Neural cell (in vitro differentiated cells): ENCODE data around the gene IRS1. TPM values are rescaled to one million over a fixed set of nuclear protein-coding genes. Genes with fewer than 3 reads are reported as not detected.

Source experiments
- H2AFZ ChIP-seq: fragments of 200-600, 300-800 bp; sonication (generic), shearing (Covaris generic); 2 replicates; pipeline ENCODE4 v1.6.0; 2014; ENCODE audit warnings: low read depth, mild to moderate bottlenecking, antibody characterized with exemption, low read length, moderate library complexity
- H3F3A ChIP-seq: fragments of 200-600 bp; shearing (Covaris generic); 2 replicates; pipeline ENCODE4 v1.6.1; 2016; ENCODE audit warnings: mild to moderate bottlenecking, moderate library complexity, mixed read lengths, antibody characterized with exemption, low read length; ENCODE audit not compliant: insufficient read depth, poor library complexity, severe bottlenecking
- H3K27ac ChIP-seq: fragments of 200-600, 300-800 bp; sonication (generic), shearing (Covaris generic); 2 replicates; pipeline ENCODE4 v1.5.1; 2014; ENCODE audit warnings: mild to moderate bottlenecking, low read length, moderate library complexity
- H3K27me3 ChIP-seq: fragments of 300-800, 200-600 bp; sonication (generic), shearing (Covaris generic); 2 replicates; pipeline ENCODE4 v1.6.0; 2014; ENCODE audit warnings: mild to moderate bottlenecking, low read depth, low read length, moderate library complexity; ENCODE audit not compliant: insufficient read depth
- H3K36me3 ChIP-seq: fragments of 300-800, 200-600 bp; sonication (generic), shearing (Covaris generic); 2 replicates; pipeline ENCODE4 v1.5.1; 2014; ENCODE audit warnings: mild to moderate bottlenecking, antibody characterized with exemption, low read length, moderate library complexity; ENCODE audit not compliant: insufficient read depth
- H3K4me2 ChIP-seq: fragments of 300-800, 200-600 bp; sonication (generic), shearing (Covaris generic); 2 replicates; pipeline ENCODE4 v1.6.0; 2014; ENCODE audit warnings: mild to moderate bottlenecking, low read length
- H3K4me3 ChIP-seq: fragments of 300-800, 200-600 bp; sonication (generic), shearing (Covaris generic); 2 replicates; pipeline ENCODE4 v1.5.1; 2014; ENCODE audit warnings: mild to moderate bottlenecking, low read length, moderate library complexity
- H3K79me2 ChIP-seq: fragments of 200-600 bp; shearing (Covaris generic); replicated peaks from 2 replicates; pipeline ENCODE4 v1.6.0; 2014; ENCODE audit warnings: mild to moderate bottlenecking, low read length, moderate library complexity; ENCODE audit not compliant: insufficient read depth
- H3K9ac ChIP-seq: fragments of 300-800, 200-600 bp; sonication (generic), shearing (Covaris generic); 2 replicates; pipeline ENCODE4 v1.6.1; 2016; ENCODE audit warnings: mild to moderate bottlenecking, low read length, mixed read lengths
- H3K9me2 ChIP-seq: fragments of 200-600 bp; shearing (Covaris generic); 2 replicates; pipeline ENCODE4 v1.6.1; 2016; ENCODE audit warnings: mild to moderate bottlenecking, low read length, mixed read lengths; ENCODE audit not compliant: insufficient read depth
- H3K9me3 ChIP-seq: fragments of 200-600, 300-800 bp; sonication (generic), shearing (Covaris generic); 2 replicates; pipeline ENCODE4 v1.6.1; 2016; ENCODE audit warnings: mild to moderate bottlenecking, mixed run types, low read length, moderate library complexity, mixed read lengths
- H4K20me1 ChIP-seq: fragments of 200-600 bp; shearing (Covaris generic); 2 replicates; pipeline ENCODE4 v1.6.1; 2016; ENCODE audit warnings: mild to moderate bottlenecking, mixed run types; ENCODE audit not compliant: insufficient read depth
- EP300 ChIP-seq: fragments of 450-650 bp; conservative IDR thresholded peaks from 2 replicates; pipeline ENCODE4 v1.6.1; 2014; ENCODE audit warnings: antibody characterized with exemption, mild to moderate bottlenecking, moderate library complexity; ENCODE audit not compliant: poor library complexity, severe bottlenecking
- EZH2 ChIP-seq: fragments of 200-600, 300-800 bp; shearing (Covaris generic), sonication (generic); IDR thresholded peaks from 2 replicates; pipeline ENCODE4 v1.6.1; 2014; ENCODE audit warnings: antibody characterized with exemption, low read length, borderline replicate concordance, mild to moderate bottlenecking; ENCODE audit not compliant: insufficient read depth, poor library complexity, severe bottlenecking
- MXI1 ChIP-seq: fragments of 450-650 bp; conservative IDR thresholded peaks from 2 replicates; pipeline ENCODE4 v1.6.1; 2014; ENCODE audit warnings: antibody characterized with exemption, mild to moderate bottlenecking; ENCODE audit not compliant: poor library complexity, severe bottlenecking
- POLR2AphosphoS5 ChIP-seq: IDR thresholded peaks from 2 replicates; pipeline ENCODE4 v1.6.1; 2012
- RAD21 ChIP-seq: fragments of 450-650 bp; conservative IDR thresholded peaks from 2 replicates; pipeline ENCODE4 v1.6.1; 2014; ENCODE audit warnings: antibody characterized with exemption, mild to moderate bottlenecking, moderate library complexity
- SMC3 ChIP-seq: fragments of 450-650 bp; conservative IDR thresholded peaks from 2 replicates; pipeline ENCODE4 v1.6.1; 2014; ENCODE audit warnings: antibody characterized with exemption, mild to moderate bottlenecking, moderate library complexity; ENCODE audit not compliant: poor library complexity
- TAF1 ChIP-seq: IDR thresholded peaks from 2 replicates; pipeline ENCODE4 v1.6.1; 2012; ENCODE audit warnings: low read depth
- polyA plus RNA-seq: library from polyadenylated mRNA; depleted of rRNA; stranded (reverse); fragments of >200 nt; gene quantifications from 2 replicates; pipeline ENCODE4 v1.2.3, GENCODE V29; 2014
- TF ChIP-seq, protein P1 (sequence below): IDR thresholded peaks from 2 replicates; pipeline ENCODE4 v1.6.1; 2012; ENCODE audit warnings: borderline replicate concordance
- TF ChIP-seq, protein P2 (sequence below): fragments of 450-650 bp; IDR thresholded peaks from 2 replicates; pipeline ENCODE4 v1.5.1; 2014; ENCODE audit warnings: antibody characterized with exemption, mild to moderate bottlenecking, moderate library complexity; ENCODE audit not compliant: poor library complexity, severe bottlenecking

The IRS1 gene
- polyA plus RNA-seq, 1 donor from 2014 or later, result 7.2 TPM

- H3K9me3 ChIP-seq, result no peaks in the 10 kb centered on the region
- no peaks in the 10 kb centered on the region for H3K79me2 ChIP-seq
- no peaks in the 10 kb centered on the region for H3K27me3 ChIP-seq
- no peak overlapping the region for H3K9ac ChIP-seq
- no peaks in the 10 kb centered on the region for H3K36me3 ChIP-seq
- no peaks in the 10 kb centered on the region for H3K9me2 ChIP-seq
- TF ChIP-seq MXI1 (no peak), RAD21 (no peak), EP300 (no peak), EZH2 (no peak), POLR2AphosphoS5 (no peak)
- TF ChIP-seq, protein P1, sequence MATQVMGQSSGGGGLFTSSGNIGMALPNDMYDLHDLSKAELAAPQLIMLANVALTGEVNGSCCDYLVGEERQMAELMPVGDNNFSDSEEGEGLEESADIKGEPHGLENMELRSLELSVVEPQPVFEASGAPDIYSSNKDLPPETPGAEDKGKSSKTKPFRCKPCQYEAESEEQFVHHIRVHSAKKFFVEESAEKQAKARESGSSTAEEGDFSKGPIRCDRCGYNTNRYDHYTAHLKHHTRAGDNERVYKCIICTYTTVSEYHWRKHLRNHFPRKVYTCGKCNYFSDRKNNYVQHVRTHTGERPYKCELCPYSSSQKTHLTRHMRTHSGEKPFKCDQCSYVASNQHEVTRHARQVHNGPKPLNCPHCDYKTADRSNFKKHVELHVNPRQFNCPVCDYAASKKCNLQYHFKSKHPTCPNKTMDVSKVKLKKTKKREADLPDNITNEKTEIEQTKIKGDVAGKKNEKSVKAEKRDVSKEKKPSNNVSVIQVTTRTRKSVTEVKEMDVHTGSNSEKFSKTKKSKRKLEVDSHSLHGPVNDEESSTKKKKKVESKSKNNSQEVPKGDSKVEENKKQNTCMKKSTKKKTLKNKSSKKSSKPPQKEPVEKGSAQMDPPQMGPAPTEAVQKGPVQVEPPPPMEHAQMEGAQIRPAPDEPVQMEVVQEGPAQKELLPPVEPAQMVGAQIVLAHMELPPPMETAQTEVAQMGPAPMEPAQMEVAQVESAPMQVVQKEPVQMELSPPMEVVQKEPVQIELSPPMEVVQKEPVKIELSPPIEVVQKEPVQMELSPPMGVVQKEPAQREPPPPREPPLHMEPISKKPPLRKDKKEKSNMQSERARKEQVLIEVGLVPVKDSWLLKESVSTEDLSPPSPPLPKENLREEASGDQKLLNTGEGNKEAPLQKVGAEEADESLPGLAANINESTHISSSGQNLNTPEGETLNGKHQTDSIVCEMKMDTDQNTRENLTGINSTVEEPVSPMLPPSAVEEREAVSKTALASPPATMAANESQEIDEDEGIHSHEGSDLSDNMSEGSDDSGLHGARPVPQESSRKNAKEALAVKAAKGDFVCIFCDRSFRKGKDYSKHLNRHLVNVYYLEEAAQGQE, result no peak
- no peak overlapping the region for H3K27ac ChIP-seq
- H3F3A ChIP-seq, result no peaks in the 10 kb centered on the region
- no peak overlapping the region for H3K4me3 ChIP-seq
- H2AFZ ChIP-seq, result no peak overlapping the region
- no peak overlapping the region for H3K4me2 ChIP-seq
- no peaks in the 10 kb centered on the region for H4K20me1 ChIP-seq
Measured at GRCh38 chr2:226707499-226707898, 92.1 kb downstream of the IRS1 start.

DNA sequence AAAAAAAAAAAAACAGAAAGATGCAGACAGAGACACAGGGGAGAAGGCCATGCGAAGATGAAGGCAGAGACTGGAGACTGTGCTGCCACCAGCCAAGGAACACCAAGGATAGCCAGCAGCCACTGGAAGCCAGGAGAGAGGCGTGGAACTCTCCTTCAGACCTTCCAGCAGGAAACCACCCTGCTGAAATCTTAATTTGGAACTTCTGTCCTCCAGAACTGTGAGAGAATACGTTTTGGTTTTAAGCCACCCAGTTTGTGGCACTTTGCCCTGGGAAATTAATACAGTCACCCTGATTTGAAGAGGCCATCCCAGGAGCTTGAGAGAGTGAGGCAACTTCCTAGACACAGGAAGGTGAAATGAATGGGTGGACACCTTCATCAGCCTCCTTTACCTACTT is 93.7 kb downstream of the IRS1 start:
- TF ChIP-seq TAF1, result no peak
- no peak for TF ChIP-seq EZH2
- TF ChIP-seq EP300, result no peak
- TF ChIP-seq, protein P1, result no peak
- TF ChIP-seq MXI1, result no peak
- TF ChIP-seq RAD21, result no peak
- TF ChIP-seq, protein P2, sequence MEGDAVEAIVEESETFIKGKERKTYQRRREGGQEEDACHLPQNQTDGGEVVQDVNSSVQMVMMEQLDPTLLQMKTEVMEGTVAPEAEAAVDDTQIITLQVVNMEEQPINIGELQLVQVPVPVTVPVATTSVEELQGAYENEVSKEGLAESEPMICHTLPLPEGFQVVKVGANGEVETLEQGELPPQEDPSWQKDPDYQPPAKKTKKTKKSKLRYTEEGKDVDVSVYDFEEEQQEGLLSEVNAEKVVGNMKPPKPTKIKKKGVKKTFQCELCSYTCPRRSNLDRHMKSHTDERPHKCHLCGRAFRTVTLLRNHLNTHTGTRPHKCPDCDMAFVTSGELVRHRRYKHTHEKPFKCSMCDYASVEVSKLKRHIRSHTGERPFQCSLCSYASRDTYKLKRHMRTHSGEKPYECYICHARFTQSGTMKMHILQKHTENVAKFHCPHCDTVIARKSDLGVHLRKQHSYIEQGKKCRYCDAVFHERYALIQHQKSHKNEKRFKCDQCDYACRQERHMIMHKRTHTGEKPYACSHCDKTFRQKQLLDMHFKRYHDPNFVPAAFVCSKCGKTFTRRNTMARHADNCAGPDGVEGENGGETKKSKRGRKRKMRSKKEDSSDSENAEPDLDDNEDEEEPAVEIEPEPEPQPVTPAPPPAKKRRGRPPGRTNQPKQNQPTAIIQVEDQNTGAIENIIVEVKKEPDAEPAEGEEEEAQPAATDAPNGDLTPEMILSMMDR, result no peak
- TF ChIP-seq POLR2AphosphoS5, result no peak
- no peak for TF ChIP-seq SMC3
- Histone ChIP-seq H3K79me2 (no peaks in the 10 kb centered on the region), H3K9me3 (no peaks in the 10 kb centered on the region), H3K9me2 (no peaks in the 10 kb centered on the region), H3F3A (no peaks in the 10 kb centered on the region), H3K27me3 (no peaks in the 10 kb centered on the region), H3K27ac (no peak overlapping the region), H3K4me2 (no peak overlapping the region), H3K9ac (no peak overlapping the region), H3K4me3 (no peak overlapping the region), H2AFZ (no peak overlapping the region), H3K36me3 (no peaks in the 10 kb centered on the region), H4K20me1 (no peaks in the 10 kb centered on the region)
